IPS-18c (cell line): ENCODE results near the gene TMTC3.

Source experiments
- H3K4me3 ChIP-seq: 2 replicates; pipeline ENCODE4 v1.7.0; 2013; ENCODE audit warnings: low read depth, mild to moderate bottlenecking, low read length, moderate library complexity; ENCODE audit not compliant: insufficient read depth
- H3K9me3 ChIP-seq: one replicate; pipeline ENCODE4 v1.6.1; 2013; ENCODE audit warnings: mild to moderate bottlenecking, low read length, moderate library complexity; ENCODE audit not compliant: control insufficient read depth, insufficient read depth

The TMTC3 gene

GRCh38 chr12:88150063-88150462, 8.0 kb downstream of the TMTC3 start:
- H3K4me3 ChIP-seq, result no peak overlapping the region
- no peaks in the 10 kb centered on the region for H3K9me3 ChIP-seq

DNA sequence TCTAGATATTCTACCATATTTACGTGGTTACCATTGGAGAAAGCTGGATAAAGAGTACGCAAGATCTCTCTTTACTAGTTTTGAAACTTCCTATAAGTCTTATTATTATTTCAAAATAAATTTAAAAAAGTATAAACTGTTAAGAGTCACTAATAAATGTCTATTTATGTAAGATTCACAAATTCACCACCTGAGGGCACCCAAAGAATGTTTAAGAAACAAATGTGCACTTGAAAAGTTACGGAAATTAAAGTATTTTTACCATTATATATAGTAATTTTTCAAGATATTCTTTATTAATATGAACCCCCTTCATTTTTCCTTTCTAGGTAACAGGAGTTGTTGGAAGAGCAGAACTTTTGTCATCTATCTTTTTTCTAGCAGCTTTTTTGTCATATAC, 11.9 kb downstream of the TMTC3 start:
- H3K9me3 ChIP-seq, result no peaks in the 10 kb centered on the region
- H3K4me3 ChIP-seq, result no peak overlapping the region

DNA sequence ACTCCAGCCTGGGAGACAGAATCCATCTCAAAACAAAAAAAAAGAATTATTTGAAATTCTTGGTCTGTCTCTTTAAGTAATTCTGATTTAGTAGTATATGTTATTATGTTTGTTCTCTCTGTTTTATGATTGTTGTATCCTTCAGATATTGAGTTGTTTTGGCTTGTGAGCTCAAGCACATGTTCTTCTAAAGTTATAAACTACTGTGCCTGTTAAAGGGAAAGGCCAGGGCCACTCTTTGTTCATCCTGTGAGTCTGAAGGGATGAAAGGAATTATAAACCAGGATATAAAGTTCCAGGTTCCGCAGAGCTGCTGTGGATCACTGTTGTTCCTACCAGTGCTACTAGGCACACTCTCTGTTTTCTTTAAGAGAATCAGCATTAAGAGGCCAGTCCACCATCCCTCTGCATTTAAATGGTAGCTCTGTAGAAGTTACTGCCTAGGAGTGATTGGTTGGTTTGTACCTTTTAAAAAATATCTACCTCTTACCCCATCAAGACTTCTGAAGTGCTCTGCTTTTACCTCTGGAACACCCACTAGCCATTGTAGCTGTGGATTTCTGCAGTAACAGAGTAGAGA, 14.1 kb downstream of the TMTC3 start:
- H3K4me3 ChIP-seq, result no peak overlapping the region

GRCh38 chr12:88163371-88163770, 21.3 kb downstream of the TMTC3 start:
- Histone ChIP-seq H3K9me3 (no peaks in the 10 kb centered on the region), H3K4me3 (no peak overlapping the region)

More for the DNA sequence above, 14.1 kb downstream of the TMTC3 start:
- no peaks in the 10 kb centered on the region for H3K9me3 ChIP-seq

DNA sequence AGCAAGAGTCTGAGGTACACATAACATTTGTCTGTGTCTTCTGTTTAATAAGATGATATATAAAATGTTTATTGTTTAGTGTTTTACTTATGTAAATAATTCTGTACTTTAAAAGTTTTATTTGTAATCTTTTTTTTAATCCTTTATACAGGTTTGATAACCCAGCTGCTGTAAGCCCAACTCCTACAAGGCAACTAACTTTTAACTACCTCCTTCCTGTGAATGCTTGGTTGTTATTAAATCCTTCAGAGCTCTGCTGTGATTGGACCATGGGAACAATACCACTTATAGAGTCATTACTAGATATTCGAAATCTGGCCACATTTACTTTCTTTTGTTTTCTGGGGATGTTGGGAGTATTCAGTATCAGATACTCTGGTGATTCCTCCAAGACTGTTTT, 24.1 kb downstream of the TMTC3 start:
- Histone ChIP-seq H3K9me3 (no peaks in the 10 kb centered on the region), H3K4me3 (no peak overlapping the region)

GRCh38 chr12:88167384-88167783, 25.3 kb downstream of the TMTC3 start:
- no peaks in the 10 kb centered on the region for H3K9me3 ChIP-seq
- no peak overlapping the region for H3K4me3 ChIP-seq

GRCh38 chr12:88172844-88173407, 30.8 kb downstream of the TMTC3 start:
- Histone ChIP-seq H3K4me3 (no peak overlapping the region), H3K9me3 (no peaks in the 10 kb centered on the region)

DNA sequence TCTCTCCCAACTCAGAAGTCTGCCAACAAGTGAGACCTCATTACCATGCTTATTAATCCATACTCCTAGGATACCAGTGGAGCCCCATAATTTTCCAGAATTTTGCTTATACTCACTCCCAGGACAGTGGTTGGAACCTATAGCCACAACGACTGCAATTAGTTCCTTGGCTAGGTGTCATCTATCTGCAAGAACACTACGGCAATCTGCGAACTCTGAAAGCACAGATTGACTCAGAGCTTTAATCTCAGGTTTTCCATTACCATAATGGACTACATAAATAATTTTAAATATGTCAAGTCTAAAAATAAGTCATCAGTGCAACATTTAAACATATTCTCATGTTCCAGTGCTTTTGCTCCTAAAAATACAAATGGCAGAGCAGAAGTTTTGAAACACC, 33.4 kb downstream of the TMTC3 start:
- H3K4me3 ChIP-seq, result no peak overlapping the region

DNA sequence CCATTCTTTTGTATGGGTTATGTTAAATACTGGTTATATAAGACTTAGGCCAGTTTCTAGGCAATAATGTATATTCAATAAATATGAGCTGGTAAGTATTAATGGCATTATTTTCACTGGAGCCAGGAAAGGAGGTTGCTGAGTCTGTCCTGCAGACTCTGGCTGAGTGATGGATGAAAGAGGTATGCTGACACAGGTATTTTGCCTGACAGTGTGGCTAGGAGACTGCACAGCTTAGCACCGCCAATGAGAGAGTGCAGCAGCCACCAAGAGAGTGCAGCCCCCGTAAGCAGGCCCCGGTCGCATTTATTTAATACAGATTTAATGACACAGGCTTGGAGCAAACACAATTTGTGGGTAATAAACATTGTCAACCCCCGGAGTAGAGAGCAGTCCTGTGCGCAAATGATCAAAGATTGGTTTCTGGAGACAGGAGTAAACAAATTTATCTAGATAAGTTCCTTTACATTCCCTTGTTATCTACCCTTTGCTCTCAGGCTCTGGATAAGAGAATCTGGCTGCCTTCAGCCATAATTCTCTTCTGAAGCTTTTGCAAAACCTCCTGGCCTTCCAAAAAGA, 37.4 kb downstream of the TMTC3 start:
- H3K9me3 ChIP-seq, result no peaks in the 10 kb centered on the region
- H3K4me3 ChIP-seq, result no peak overlapping the region

More for the DNA sequence above, 33.4 kb downstream of the TMTC3 start:
- H3K9me3 ChIP-seq, result no peaks in the 10 kb centered on the region

DNA sequence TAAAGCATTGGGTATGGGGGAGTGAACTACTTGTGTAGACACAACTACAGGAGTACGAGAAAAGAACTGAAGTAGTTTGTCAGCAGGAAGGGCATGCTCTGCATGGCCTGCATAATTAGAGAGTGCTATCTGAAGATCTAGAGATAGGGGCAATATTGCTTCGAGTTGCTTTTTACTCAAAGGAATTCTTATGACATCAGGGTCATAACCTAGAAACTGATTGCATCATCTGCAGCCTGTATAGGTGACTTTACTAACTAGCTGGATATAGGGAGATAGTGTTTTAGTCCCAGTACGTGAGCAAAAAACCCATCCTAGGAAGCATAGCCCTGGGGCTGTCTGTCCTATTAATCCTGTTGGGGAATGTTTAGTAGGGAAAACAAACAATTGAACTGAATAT, 39.8 kb downstream of the TMTC3 start:
- Histone ChIP-seq H3K4me3 (no peak overlapping the region), H3K9me3 (no peaks in the 10 kb centered on the region)

DNA sequence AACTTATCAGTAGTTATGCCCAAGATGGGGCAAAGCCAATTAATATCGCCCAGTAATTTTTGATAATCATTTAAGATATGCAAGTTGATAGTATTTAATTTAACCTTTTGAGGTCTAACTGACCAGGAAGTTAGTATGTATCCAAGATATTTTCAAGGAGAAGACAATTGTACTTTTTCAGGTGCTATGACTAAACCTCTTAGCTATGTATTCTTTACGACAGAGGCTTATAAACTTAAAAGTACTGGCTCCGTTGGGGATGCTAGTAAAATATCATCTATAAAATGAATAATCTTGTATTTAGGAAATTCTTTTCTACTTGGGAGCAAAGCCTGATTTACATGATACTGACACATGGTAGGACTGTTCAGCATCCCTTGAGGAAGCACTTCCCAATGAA, 40.3 kb downstream of the TMTC3 start:
- no peaks in the 10 kb centered on the region for H3K9me3 ChIP-seq
- no peak overlapping the region for H3K4me3 ChIP-seq

GRCh38 chr12:88184196-88184595, 42.1 kb downstream of the TMTC3 start:
- Histone ChIP-seq H3K4me3 (no peak overlapping the region), H3K9me3 (no peaks in the 10 kb centered on the region)

DNA sequence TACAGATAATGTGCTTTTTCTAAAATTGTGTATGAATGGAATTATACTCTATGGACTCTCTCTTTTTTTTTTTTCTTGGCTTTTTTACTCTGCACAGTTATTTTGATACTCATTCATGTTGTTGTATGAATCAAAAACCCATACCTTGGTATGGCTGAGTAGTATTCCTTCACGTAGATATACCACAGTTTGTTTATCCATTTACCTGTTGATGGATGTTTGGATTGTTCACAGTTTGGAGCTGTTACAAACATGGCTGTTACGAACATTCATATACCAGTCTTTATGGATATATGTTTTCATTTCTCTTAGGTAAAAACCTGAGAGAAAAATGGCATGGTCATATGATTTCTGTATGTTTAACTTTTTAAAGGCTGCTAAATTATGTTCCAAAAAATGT, 43.2 kb downstream of the TMTC3 start:
- Histone ChIP-seq H3K9me3 (no peaks in the 10 kb centered on the region), H3K4me3 (no peak overlapping the region)

- no peaks in the 10 kb centered on the region for H3K9me3 ChIP-seq
- H3K4me3 ChIP-seq, result no peak overlapping the region
These were observed 43.9 kb downstream of the TMTC3 start for GRCh38 chr12:88185988-88186387.

DNA sequence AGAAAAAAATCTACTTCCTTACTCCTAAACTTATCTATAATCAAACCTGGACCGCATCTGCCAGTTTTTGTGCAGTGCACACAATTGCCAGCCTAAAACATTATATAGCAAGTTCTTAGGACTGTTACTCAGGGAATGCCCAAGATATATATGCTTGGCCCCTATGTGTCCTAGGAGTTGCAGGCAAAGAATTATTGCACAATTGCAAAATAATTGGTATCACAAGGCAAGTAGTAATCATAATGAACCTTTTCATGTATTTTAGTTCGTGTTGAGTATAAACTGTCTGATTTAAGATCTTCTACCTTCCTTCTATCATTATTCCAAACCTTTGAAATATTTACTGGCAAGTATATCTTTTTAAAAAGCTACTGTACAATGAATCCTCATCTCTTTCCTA, 45.5 kb downstream of the TMTC3 start:
- H3K4me3 ChIP-seq, result no peak overlapping the region

GRCh38 chr12:88188180-88188579, 46.1 kb downstream of the TMTC3 start:
- no peak overlapping the region for H3K4me3 ChIP-seq
- no peaks in the 10 kb centered on the region for H3K9me3 ChIP-seq

More for the DNA sequence above, 45.5 kb downstream of the TMTC3 start:
- no peaks in the 10 kb centered on the region for H3K9me3 ChIP-seq

GRCh38 chr12:88192426-88192825, 50.3 kb downstream of the TMTC3 start:
- Histone ChIP-seq H3K4me3 (no peak overlapping the region), H3K9me3 (no peaks in the 10 kb centered on the region)

GRCh38 chr12:88194868-88195267, 52.8 kb downstream of the TMTC3 start:
- no peak overlapping the region for H3K4me3 ChIP-seq
- H3K9me3 ChIP-seq, result no peaks in the 10 kb centered on the region

DNA sequence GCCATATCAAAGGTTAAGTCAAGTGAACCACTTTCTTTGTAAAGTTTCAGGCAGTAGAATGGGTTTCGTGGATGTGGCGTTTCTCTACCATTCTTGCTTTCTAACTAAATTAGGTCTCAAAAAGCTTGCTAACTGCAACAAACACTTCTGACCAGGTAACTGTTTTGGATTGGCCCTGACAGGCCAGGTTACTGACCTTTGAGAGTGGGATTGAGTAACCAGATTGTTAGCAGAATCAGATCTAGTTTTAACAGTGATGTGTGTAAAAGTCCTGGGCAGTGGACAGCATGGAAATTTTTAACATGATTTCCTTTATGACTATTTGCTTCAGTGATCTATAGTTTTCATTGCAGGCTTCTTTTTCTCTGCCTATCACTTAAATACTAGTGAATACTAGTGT, 57.9 kb downstream of the TMTC3 start:
- H3K4me3 ChIP-seq, result no peak overlapping the region
- no peaks in the 10 kb centered on the region for H3K9me3 ChIP-seq
